OCI-M2 (cell line): ENCODE measurements around the gene SGSM2.
A peak's percentile ranks its signal among the peaks of the same experiment; 100 is the strongest.

Source experiments
- DNase-seq: peaks from one replicate; lab custom pipeline; 2025; ENCODE audit not compliant: unreplicated experiment; lab: John Stamatoyannopoulos, UW

Gene SGSM2

DNA sequence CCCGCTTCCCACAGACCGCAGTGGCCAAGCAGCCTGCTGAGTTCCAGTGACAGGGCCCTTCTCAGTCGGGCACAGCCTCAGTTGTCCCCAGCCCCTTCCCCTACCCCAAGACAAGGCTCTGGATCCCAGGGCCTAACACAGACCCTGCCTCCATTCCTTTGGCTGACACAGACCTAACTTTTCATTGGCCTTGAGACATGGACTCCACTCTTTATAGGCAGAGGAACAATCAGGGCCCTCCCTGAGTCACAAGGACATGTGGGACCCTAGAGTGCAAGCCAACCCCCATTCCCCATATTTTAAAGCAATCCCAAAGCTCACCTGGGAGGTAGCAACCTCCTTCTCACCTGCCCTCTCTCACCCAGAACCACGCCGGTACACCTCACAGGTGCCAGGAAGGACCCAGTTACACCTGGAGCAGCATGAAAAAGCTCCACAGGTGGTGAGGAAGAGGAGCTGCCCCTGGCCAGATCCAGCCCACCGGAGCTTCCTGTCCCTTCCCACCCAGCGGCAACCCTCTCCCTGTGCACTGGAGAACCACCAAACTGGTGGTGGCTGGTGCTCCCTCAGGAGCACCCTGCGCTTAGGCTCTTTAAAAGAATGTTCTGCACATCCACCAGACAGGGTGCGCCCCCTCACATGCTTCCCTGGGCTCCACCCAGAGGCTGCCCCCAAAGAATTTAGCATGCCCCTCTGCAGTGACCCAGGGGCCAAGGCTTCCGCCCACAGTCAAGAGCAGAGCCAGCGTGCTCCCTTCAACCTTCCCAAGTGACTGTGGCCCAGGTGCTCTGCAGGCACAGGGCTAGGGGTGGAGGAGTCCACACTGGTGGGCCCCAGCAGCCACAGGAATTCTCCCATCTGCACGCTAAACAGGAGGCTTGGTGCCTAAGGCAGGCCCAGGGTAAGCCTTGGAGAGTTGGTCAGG, 60.2 kb downstream of the SGSM2 start:
- no peak for DNase-seq

DNA sequence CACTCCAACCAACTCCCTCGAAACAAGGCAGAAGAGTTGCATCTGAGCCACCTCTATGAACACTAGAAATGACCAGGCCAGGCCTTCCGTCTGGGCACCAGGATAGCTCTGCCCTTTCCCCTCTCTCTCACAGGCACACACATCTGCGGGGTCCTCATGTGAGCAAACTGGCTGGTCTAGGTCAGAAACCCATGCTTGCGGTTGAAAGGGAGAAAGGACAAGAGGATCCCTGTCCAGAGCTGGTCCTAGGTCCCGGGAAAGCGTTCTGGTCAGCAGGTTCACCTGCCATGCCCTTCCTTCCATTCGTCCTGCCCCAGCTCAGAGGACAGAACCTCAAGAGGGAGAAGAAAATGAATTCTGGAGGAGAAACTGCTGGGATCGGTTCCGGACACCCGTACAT, 60.9 kb downstream of the SGSM2 start:
- DNase-seq = no peak

DNA sequence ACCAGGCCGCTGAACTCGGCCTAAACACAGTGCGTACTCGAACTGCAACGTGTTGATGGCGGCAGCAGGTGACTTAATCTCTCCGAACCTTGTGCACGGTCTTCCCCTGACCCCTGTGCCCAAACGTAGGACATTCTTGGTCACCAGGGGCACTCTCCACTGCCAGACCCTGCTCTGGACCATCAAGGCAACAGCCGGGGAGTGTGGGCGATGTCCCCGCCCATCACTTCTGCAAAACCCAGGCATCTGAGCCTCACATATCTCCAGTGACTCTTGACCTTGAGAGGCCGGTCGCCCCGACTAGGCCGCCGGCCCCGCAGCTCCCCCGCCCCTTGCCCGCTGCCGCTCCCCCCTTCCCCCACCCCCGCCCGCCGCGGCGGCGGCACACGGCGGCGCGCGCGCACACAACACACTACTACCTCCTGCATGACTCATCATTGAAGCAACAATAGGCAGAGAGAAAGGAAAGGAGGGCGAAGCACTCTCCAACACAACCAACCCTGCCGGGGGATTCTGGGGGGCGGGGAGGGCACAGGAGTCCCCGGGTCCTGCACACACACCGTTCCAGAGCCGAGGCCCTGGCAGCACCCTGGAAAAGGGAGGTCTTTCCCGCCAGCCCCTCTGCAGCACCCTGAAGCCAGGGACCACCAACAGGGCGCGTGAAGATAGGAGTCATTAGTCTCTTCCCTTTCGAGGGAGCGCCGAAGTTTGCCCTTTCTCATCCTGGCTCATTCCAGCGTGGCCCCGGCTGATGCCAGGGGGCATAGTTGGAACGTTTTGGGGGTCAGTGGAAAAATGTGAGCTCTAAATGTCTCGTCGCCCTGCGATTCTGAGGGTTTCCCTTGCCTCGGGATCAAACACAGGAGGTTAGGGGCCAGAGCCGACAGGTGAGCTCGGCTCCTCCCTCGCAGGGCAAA, 61.6 kb downstream of the SGSM2 start:
- no peak for DNase-seq

- no peak for DNase-seq
Measured at GRCh38 chr17:2399572-2400473, 62.5 kb downstream of the SGSM2 start.

DNA sequence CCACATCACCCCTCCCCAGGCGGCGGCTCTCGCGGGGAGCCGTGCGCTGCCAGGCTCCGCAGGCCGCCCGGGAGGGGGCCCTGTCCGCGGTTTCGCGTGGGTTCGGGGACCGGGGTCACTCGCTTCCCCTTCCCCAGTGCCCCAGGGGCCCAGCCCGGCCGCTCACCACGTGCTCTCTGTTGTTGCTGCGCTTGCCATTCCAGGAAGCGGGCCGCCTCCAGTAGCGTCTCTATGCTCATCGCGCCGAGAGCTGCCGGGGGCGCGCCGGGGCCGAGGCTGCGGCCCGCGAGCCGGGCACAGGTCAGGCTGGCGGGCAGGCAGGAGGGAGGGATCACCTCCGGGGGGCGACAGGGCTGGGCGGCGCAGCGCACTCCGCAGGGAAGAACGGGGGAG, 63.2 kb downstream of the SGSM2 start:
- DNase-seq = no peak

DNA sequence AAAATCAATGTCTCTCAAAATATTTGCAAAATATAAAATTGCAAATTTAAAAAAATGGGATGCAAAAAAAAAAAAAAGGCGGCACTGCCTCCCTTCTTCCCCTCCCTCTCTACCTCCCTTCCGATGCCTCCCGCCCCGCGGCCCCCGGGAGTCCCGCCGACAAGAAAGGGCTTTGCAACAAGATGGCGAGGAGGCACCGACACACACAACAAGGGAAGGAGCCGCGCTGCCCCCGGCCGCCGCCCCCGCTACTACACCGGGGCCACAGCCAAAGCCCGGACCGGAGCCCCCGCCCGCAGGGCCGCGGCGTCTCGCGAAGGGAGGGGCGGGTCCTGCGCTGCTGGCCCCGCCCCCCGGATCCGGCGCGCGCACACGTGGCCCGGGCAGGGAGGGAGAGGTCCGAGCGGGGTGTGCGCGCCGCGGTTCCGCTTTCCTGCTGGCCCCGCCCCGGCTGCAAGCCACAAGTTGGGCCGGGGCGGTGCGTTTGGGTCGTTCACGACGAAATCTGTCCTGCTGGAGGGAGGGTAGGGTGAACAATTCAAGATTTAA, 63.6 kb downstream of the SGSM2 start, which contains the start of gene MNT:
MNT (minus strand) TSS at position 184 of the 549 bp plus-strand sequence. CDS start 348 bp downstream, outside the sequence.
- DNase-seq = no peak

GRCh38 chr17:2401426-2402221, 64.3 kb downstream of the SGSM2 start:
- peak; percentile 79 for DNase-seq

DNA sequence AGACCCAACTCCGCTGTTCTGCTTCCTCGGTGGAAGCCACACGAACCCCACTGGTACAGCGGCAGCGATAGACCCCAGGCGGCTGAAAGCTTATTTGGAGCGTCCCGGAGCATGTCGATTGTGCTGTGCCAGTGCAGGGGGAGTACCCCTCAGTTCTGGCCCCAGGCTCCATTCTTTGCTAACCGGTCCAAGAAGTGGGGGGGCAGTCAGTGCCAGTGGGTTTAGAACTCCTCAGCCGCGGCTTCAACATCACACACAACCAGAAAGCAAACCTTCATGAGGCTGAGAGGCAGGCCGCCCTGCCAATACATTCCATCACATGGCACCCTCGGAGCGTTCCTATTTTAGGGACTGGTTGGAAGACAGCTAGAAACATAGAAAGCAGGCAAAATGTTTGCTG, 65.2 kb downstream of the SGSM2 start:
- DNase-seq = no peak

DNA sequence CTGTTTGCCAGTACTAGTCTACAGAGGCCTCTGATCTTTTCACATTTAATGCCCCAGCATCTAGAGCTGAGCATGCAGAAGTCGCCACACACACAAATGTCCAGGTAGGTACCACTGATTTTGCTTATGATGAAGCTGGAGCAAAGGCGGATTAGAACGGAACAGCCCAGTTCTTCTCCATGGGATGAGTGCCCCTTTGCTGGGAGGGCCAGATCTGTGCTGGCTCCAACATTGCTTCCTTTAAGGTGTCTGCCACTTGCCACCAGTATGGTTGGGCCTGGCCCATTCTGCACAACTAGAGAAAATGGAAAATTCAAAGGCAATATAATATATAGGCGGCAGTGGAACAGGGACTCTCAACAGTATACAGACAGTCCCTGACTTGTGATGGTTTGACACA, 65.7 kb downstream of the SGSM2 start:
- DNase-seq = no peak

DNA sequence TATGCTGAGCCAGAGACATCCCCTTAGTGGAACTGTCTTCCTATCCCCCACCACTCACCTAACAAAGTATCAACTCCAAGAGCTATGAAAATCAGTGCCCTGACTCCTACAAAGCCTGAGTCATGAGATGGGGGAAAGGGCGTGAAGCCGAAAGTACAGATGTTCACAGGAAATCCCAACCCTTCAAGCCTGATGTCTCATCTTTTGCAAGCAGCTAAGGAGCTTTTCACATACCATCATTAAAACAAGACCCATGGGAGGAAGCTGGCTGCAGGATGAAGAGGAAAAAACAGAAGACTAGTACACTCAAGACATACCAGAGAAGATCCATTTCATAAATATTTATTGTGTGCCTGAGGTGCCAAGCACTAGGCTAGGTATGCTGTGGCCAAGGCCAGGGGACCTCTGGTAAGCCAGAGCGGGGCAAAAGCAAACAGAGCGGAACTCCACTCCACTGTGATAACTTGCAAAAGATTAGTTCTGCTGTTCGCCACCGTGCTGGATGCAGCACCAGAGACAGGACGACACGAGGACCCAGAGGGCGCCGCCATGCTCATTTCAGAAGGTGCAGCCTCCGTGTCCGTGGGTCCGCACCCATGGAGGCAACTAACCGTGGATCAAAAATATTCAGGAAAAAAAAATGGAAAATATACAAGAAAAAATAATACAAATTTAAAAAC, 68.1 kb downstream of the SGSM2 start:
- no peak for DNase-seq

DNA sequence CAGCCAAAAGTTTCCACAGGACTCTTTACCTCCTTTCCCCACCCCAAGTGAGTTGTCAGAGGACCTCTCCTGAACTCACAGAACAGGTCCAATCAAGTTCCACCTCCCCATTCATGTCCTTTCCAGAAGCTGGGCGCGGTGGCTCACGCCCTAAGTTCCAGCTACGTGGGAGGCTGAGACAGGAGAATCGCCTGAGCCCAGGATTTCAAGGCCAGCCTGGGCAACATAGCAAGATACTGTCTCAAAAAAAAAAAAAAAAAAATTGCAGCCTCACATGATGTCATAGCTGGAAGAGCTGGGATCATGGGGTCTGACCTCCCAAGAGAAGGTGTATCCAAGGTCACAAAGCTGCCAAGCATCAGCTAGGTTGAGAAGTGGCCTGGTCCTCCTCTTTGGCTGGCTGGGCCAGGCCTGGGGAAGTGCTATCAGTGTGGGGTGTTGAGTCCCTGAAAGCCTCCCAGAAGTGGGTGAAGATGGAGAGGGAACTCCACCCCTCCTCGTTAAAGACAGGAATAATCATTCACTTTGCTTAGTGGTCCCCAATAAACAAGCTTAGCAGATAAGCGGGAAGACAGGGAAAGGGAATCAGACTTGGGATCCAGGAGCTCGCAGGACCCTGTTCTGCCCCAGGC, 69.1 kb downstream of the SGSM2 start:
- no peak for DNase-seq

GRCh38 chr17:2406903-2407790, 69.8 kb downstream of the SGSM2 start:
- DNase-seq = no peak

DNA sequence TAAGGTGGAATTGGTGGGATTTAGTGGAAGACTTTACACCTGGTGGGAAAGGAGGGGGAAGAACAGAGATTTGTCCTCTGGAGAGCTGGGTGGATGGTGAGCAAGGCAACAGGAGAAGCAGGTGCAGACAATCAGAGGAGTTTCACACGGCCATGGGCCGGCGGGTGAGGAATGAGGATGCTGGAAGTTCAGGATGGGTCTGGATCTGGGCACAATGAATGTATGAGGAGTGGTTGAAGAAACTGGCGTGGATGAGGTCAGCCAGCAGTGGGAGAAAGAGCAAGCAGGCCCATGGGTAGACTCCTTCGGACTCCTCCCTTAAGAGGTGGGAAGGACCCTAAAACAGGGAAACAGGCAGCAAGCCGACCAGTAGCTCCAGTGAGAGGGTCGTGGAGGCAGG, 73.7 kb downstream of the SGSM2 start:
- no peak for DNase-seq

- DNase-seq = no peak
Measured at GRCh38 chr17:2412561-2413021, 75.3 kb downstream of the SGSM2 start.

DNA sequence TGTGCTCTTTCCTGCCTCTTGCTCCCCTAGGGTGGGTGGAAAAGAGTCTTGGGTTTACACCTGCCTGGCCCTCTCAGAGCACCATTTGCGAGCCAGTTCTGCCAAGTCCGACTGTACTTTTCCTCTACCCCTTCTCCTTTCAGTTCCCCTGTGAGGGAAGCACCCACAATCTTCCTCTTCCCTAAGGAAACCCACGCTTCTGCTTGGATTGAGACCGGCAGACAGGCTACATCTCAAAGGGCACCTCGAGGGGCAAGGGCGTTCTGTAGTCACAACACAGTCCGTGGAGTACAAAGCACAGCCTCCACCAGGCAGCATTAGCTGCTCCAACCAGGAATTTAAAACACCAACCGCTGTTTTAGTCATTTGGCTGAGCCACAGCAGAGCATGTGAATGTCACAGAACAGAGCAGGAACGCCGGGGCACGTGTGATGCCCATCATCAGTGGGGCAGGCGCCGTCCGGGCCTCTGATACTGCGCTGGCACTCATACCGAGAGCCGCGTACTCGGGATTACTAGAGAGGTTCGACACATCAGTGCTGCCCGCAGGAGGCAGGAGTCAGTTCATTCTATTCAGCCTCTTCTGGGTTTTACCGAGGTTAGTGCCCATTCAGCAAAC, 77.3 kb downstream of the SGSM2 start:
- DNase-seq = no peak

GRCh38 chr17:2415081-2415480, 77.8 kb downstream of the SGSM2 start:
- DNase-seq = no peak
